NB4 (cell line): ENCODE results near the gene NRCAM.

Source experiments
- DNase-seq: peaks from one replicate; pipeline ENCODE4 v3.0.0; 2010; ENCODE audit warnings: low read depth
- H3K4me3 ChIP-seq: one replicate; pipeline ENCODE4 v1.5.1; 2011; ENCODE audit warnings: mild to moderate bottlenecking, low read depth, low read length, moderate library complexity
- MYC ChIP-seq: IDR thresholded peaks from 2 replicates; pipeline ENCODE4 v1.6.1; 2011; ENCODE audit warnings: low read depth, low read length
- POLR2A ChIP-seq: IDR thresholded peaks from 2 replicates; pipeline ENCODE4 v1.6.1; 2011; ENCODE audit warnings: mild to moderate bottlenecking; ENCODE audit not compliant: insufficient read length; ENCODE audit errors: extremely low read depth
- TF ChIP-seq, protein P1 (sequence below): IDR thresholded peaks from one replicate; pipeline ENCODE4 v1.5.1; 2012; ENCODE audit warnings: low read depth, low read length
- TF ChIP-seq, protein P2 (sequence below): IDR thresholded peaks from 2 replicates; pipeline ENCODE4 v1.6.1; 2011; ENCODE audit warnings: low read depth, low read length

The NRCAM gene

DNA sequence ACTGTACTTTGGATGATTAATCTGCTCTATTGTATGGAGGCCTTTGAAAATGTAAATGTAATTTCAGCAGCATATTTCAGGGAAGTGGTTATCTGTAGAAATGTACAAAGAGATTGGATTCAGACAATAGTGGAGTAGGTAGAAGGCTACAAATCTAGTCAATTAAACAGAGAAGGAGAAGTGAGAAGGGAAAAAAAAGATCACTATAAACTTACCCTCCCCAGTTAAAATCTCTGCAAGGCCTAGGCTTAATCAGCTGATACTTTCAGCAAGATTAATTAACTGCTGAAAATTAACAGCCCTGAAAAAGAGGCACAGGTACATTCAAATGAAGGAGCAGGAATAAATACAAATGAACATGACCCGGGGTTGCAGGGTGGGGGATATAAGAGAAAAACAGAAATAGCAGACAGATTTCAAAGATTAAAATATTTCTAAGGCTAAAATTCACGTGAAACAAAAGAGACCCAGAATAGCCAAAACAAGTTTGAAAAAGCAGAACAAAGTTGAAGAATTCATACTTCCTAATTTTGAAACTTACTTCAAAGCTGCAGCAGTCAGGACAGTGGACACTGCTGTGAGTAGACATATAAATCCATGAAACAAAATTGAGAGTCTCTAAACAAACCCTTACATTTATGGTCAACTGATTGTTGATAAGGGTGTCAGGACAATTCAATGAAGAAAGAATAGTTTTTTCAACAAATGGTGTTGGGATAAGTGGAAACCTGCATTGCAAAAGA lies 96.0 kb downstream of the NRCAM start:
- no peak for DNase-seq
- no peak overlapping the region for H3K4me3 ChIP-seq
- TF ChIP-seq MYC (no peak), POLR2A (no peak)
- TF ChIP-seq, protein P1, sequence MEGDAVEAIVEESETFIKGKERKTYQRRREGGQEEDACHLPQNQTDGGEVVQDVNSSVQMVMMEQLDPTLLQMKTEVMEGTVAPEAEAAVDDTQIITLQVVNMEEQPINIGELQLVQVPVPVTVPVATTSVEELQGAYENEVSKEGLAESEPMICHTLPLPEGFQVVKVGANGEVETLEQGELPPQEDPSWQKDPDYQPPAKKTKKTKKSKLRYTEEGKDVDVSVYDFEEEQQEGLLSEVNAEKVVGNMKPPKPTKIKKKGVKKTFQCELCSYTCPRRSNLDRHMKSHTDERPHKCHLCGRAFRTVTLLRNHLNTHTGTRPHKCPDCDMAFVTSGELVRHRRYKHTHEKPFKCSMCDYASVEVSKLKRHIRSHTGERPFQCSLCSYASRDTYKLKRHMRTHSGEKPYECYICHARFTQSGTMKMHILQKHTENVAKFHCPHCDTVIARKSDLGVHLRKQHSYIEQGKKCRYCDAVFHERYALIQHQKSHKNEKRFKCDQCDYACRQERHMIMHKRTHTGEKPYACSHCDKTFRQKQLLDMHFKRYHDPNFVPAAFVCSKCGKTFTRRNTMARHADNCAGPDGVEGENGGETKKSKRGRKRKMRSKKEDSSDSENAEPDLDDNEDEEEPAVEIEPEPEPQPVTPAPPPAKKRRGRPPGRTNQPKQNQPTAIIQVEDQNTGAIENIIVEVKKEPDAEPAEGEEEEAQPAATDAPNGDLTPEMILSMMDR = no peak
- TF ChIP-seq, protein P2, sequence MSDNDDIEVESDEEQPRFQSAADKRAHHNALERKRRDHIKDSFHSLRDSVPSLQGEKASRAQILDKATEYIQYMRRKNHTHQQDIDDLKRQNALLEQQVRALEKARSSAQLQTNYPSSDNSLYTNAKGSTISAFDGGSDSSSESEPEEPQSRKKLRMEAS = no peak

DNA sequence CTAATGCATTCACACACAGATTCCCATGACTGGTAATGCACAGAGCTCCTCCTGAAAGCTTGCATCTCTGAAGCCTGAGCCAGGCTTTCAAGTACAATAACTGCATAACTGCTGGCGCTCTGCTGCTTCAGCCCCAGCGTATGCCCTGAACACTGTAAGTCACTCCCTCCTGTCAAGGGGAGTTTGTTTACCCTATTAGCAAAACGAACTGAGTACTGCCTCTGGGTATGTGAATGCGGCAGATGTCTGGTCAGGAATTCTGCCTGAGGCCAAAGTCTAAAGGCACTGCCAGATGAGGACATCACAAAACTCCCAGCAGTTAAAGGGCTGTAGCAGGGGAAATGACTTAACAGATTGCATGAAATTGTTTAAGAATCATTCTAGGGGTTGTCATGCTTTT lies 97.7 kb downstream of the NRCAM start:
- no peak for DNase-seq
- no peak overlapping the region for H3K4me3 ChIP-seq
- TF ChIP-seq, protein P2 = no peak
- no peak for TF ChIP-seq POLR2A
- TF ChIP-seq, protein P1 = no peak
- TF ChIP-seq MYC = no peak

DNA sequence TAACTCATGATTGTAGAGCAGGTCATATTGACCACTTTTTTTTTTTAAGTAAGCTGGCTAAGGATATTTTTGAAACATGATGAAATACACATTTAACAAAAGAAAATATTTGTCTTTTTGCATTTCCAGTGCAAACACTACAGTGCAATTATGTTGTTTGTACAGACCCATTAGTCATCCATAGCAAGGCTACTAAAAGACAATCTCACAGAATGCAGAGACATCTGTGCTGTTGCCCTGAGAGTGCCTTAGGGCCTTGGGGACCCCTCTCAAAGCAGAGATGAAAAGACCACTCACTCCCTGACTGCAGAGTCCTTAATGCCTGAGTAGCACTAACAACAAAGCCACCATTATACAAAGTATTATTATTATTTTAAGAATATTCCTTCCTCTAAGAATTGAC lies 104.5 kb downstream of the NRCAM start:
- DNase-seq = no peak
- H3K4me3 ChIP-seq = no peak overlapping the region
- no peak for TF ChIP-seq MYC
- TF ChIP-seq, protein P2 = no peak
- TF ChIP-seq, protein P1 = no peak
- TF ChIP-seq POLR2A = no peak

DNA sequence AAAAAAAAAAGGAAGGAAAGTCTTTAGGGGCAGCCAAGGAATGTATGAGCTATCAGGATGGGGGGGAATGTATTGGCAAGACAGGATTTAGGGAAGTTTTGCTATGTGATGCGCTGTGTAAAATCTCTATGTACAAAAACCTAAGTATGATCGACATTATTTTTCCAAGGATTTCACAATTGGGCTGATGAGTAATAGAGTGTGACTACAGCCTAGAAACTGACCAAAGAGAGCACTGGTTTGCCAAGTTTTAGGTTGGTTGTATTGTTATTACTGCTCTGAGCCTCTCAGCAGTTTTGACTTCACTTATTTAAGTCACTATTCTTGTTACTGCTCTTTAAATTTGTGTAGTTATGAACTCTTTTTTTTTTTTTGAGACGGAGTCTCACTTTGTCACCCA lies 107.3 kb downstream of the NRCAM start:
- peak; percentile 10 for DNase-seq

DNA sequence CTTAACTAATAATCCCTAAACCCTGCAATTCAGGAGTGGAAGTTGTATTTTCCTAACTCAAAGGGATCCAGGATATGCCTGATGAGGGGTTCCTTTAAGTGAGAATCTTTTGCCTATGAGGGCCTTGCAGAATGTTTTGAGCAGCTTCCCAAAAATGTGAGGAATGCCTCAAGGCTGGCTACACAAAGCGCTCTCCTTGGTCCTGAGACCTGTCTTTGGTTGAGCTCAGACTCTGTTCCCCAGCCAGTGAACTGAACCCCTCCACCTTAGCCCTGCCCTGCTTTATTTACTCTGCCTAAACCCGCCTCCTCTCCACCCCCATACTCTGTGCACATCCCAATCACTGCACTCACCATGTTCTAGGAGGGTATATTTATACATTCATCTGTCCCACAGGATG lies 108.6 kb downstream of the NRCAM start:
- peak; percentile 27 for DNase-seq
- TF ChIP-seq, protein P1 = no peak
- TF ChIP-seq, protein P2 = no peak
- TF ChIP-seq POLR2A (no peak), MYC (no peak)
- no peak overlapping the region for H3K4me3 ChIP-seq

More for the DNA sequence above, 107.3 kb downstream of the NRCAM start:
- H3K4me3 ChIP-seq = no peak overlapping the region
- TF ChIP-seq, protein P2 = no peak
- TF ChIP-seq, protein P1 = no peak
- TF ChIP-seq POLR2A (no peak), MYC (no peak)
